H1 (cell line): ENCODE data around the gene LAMP1. TPM values are rescaled to one million over a fixed set of nuclear protein-coding genes. Genes with fewer than 3 reads are reported as not detected.

Experiments
- E2F6 ChIP-seq: IDR thresholded peaks from 2 replicates; pipeline ENCODE4 v1.6.1; 2012; ENCODE audit warnings: inconsistent platforms
- HDAC2 ChIP-seq, 2 experiments: fragments of 300-600 bp in 1 of 2; sonication (generic) in 1 of 2; IDR thresholded peaks; 2 replicates each; pipeline ENCODE4 v1.6.1; 2011 to 2012; ENCODE audit warnings: low read depth in 2 of 2, low read length in 2 of 2, mild to moderate bottlenecking in 2 of 2, moderate library complexity in 2 of 2, borderline replicate concordance in 1 of 2, inconsistent platforms in 1 of 2
- MAX ChIP-seq: IDR thresholded peaks from 2 replicates; pipeline ENCODE4 v1.6.1; 2012; ENCODE audit warnings: inconsistent platforms
- SUZ12 ChIP-seq: fragments of 200-600 bp; sonication (generic); IDR thresholded peaks from 2 replicates; pipeline ENCODE4 v1.6.1; 2012; ENCODE audit warnings: mild to moderate bottlenecking, inconsistent platforms, low read length, moderate library complexity, mixed read lengths
- TAF7 ChIP-seq: optimal IDR thresholded peaks from 2 replicates; pipeline ENCODE3; 2011; ENCODE audit warnings: low read depth, mild to moderate bottlenecking, inconsistent platforms, low read length, moderate library complexity, borderline replicate concordance
- polyA plus RNA-seq, 7 experiments: library from polyadenylated mRNA; depleted of rRNA in 3 of 7; stranded (reverse) in 5 of 7; unstranded in 2 of 7; fragments of >200 nt in 5 of 7; fragments of 200-250 nt in 2 of 7; gene quantifications; 1 replicate in 5 of 7; 2 replicates in 1 of 7; 4 replicates in 1 of 7; pipeline versions ENCODE4 v1.2.1 to v1.2.3, GENCODE V29; 2011 to 2013; ENCODE audit warnings: missing spikeins in 2 of 7, mixed read lengths in 2 of 7
- total RNA-seq: library from RNA; stranded (reverse); fragmentation: NEBNext Ultra II Directional; extraction: Animal tissue kit (Norgen Biotek cat#: 25700); gene quantifications from 2 replicates; pipeline ENCODE4 v1.2.1, GENCODE V29; 2021

Gene LAMP1
- total and polyA plus RNA-seq, 2 of the 8 experiments (the other 6 are each of a cell fraction or from before 2014, with no cell fraction given), result 97.6 to 140 TPM

- TF ChIP-seq E2F6 (no peak), MAX (no peak), SUZ12 (no peak), TAF7 (no peak), HDAC2 (IDR thresholded peaks at IDR 0.05; ENCODE audit: borderline replicate concordance in 1 of 2, low read depth in 2 of 2, low read length in 2 of 2) (no peak)
These were observed 52.0 kb downstream of the LAMP1 start (continued) for GRCh38 chr13:113349050-113349449.
